ENCODE results near the gene TARBP1.

TARBP1 gene

DNA sequence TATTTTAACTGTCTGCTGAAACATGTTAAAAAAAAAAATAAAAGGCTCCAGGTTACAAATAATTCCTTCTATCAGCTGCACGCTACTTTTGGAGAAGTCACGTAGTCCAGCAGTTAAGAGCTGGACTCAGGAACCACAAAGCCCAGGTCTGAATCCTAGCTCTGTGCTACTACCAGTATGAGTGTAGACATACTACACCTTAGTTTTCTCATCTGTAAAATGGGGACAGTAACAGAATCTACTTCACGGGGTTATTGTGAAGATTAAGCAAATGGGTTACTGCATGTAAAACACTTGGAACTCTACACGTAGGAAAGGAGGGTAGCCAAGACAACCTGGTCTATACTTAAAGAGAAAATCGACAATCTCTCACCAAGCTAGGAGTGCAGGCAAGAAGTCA lies 48.3 kb downstream of the TARBP1 start:
- H3K36me3 ChIP-seq (ENCODE audit: control insufficient read depth, insufficient read depth, low read length), result peaks cover 10% of the 10 kb centered on the region
- no peak overlapping the region for H3K4me3 ChIP-seq (replicated peaks; ENCODE audit: low read depth, low read length)
- TF ChIP-seq CTCF (IDR thresholded peaks at IDR 0.05; ENCODE audit: insufficient read depth, low read length, poor library complexity, severe bottlenecking), result no peak

GRCh38 chr1:234429434-234429806 lies 49.6 kb downstream of the TARBP1 start:
- Histone ChIP-seq H3K36me3 (ENCODE audit: control insufficient read depth, insufficient read depth, low read length) (peaks cover 10% of the 10 kb centered on the region), H3K4me3 (replicated peaks; ENCODE audit: low read depth, low read length) (no peak overlapping the region), H3K27me3 (replicated peaks; ENCODE audit: control insufficient read depth, insufficient read depth, low read length) (no peaks in the 10 kb centered on the region)
- TF ChIP-seq CTCF (IDR thresholded peaks at IDR 0.05; ENCODE audit: insufficient read depth, low read length, poor library complexity, severe bottlenecking), result no peak
- DNase-seq (ENCODE audit: extremely low read depth, insufficient read length), result no peak

More for the DNA sequence above, 48.3 kb downstream of the TARBP1 start:
- no peaks in the 10 kb centered on the region for H3K27me3 ChIP-seq (replicated peaks; ENCODE audit: control insufficient read depth, insufficient read depth, low read length)
- no peak for DNase-seq (ENCODE audit: extremely low read depth, insufficient read length)

DNA sequence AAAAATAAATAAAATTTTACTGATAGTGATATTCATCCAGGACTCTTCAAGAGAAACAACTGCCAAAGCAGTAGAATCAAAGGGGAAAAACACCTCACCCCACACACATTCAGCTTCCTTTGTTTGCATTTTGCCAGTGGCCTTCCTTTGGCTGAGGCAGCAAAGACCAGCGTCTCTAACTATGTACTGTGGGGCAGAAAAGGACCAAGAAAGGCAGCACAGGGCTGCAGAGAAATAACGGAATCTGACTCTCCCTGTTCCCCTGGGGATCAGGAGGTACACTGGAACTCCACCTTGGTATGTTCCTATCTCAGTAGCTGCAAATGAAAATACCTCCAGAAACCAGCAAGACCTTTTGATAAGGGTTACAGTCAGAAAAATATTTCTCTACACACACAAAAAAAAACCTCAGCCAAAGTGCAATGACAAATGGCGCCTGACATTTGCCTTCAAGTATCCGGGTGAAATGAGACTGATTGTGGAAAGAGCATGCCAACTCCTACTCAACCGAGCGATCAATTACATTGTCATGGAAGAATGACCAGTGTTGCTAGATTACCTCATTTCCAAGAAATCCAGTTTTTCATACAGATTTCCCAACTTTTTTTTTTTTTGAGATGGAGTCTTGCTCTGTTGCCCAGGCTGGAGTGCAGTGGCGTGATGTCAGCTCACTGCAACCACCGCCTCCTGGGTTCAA lies 50.9 kb downstream of the TARBP1 start:
- Histone ChIP-seq H3K36me3 (ENCODE audit: control insufficient read depth, insufficient read depth, low read length) (peaks cover 10% of the 10 kb centered on the region), H3K4me3 (replicated peaks; ENCODE audit: low read depth, low read length) (no peak overlapping the region), H3K27me3 (replicated peaks; ENCODE audit: control insufficient read depth, insufficient read depth, low read length) (no peaks in the 10 kb centered on the region)
- no peak for TF ChIP-seq CTCF (IDR thresholded peaks at IDR 0.05; ENCODE audit: insufficient read depth, low read length, poor library complexity, severe bottlenecking)
- DNase-seq (ENCODE audit: extremely low read depth, insufficient read length), result no peak

DNA sequence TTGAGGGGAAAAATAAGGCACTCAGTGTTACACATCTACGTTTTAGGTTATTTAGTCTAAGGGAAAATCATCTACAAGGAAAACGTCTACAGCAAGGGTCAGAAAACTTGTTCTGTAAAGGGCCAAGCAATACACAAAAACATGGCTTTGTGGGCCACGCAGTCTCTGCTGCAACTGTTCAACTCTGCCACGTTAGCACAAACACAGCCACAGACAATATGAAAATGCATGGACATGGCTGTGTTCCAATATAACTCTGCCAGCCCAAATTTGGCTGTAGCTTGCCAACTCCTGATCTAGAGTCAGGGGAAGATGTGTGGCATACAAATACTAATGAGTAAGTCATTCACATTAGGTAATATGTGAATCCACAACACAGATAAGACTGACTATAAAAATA lies 65.0 kb downstream of the TARBP1 start:
- no peak for TF ChIP-seq CTCF (IDR thresholded peaks at IDR 0.05; ENCODE audit: insufficient read depth, low read length, poor library complexity, severe bottlenecking)
- H3K36me3 ChIP-seq (ENCODE audit: control insufficient read depth, insufficient read depth, low read length), result peaks cover 6% of the 10 kb centered on the region

DNA sequence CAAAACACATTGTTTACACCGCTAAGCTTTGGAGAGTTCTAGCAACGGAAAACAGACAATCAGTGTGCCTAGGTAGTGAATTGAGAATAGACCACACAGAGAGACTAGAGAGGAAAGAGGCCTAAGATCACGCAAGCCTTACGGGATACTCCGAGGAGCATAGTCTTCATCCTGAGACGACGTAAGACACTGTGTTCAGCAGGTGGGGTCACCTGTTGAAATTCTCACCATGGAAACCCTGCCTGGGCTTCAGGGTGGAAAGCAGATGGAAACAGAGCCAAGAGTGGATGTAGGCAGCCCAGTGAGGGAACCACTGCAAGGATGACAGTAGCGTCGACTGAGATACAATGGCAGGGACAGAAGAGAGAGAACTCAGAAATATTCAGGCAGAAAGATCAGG lies 65.5 kb downstream of the TARBP1 start:
- TF ChIP-seq CTCF (IDR thresholded peaks at IDR 0.05; ENCODE audit: insufficient read depth, low read length, poor library complexity, severe bottlenecking), result no peak
- Histone ChIP-seq H3K4me3 (replicated peaks; ENCODE audit: low read depth, low read length) (no peak overlapping the region), H3K27me3 (replicated peaks; ENCODE audit: control insufficient read depth, insufficient read depth, low read length) (no peaks in the 10 kb centered on the region), H3K36me3 (ENCODE audit: control insufficient read depth, insufficient read depth, low read length) (peaks cover 5% of the 10 kb centered on the region)
- no peak for DNase-seq (ENCODE audit: extremely low read depth, insufficient read length)

More for the DNA sequence above, 65.0 kb downstream of the TARBP1 start:
- H3K27me3 ChIP-seq (replicated peaks; ENCODE audit: control insufficient read depth, insufficient read depth, low read length), result no peaks in the 10 kb centered on the region
- H3K4me3 ChIP-seq (replicated peaks; ENCODE audit: low read depth, low read length), result no peak overlapping the region
- DNase-seq (ENCODE audit: extremely low read depth, insufficient read length), result no peak

- no peaks in the 10 kb centered on the region for H3K27me3 ChIP-seq (replicated peaks; ENCODE audit: control insufficient read depth, insufficient read depth, low read length)
Observed at GRCh38 chr1:234412830-234413229, 66.1 kb downstream of the TARBP1 start.

More at GRCh38 chr1:234412830-234413229, 66.1 kb downstream of the TARBP1 start:
- Histone ChIP-seq H3K36me3 (ENCODE audit: control insufficient read depth, insufficient read depth, low read length) (peaks cover 4% of the 10 kb centered on the region), H3K4me3 (replicated peaks; ENCODE audit: low read depth, low read length) (no peak overlapping the region)
- TF ChIP-seq CTCF (IDR thresholded peaks at IDR 0.05; ENCODE audit: insufficient read depth, low read length, poor library complexity, severe bottlenecking), result no peak
- no peak for DNase-seq (ENCODE audit: extremely low read depth, insufficient read length)

All from GM06990 (cell line).